ENCODE data around the gene LIMD2. TPM values are rescaled to one million over a fixed set of nuclear protein-coding genes. Genes with fewer than 3 reads are reported as not detected.

Gene LIMD2
- polyA plus RNA-seq, 10 donors: 6.1 to 24.9 (median 8.7) TPM

GRCh38 chr17:63701868-63702720 lies 2.2 kb upstream of the LIMD2 start:
- DNase-seq: no peak

- no peak for DNase-seq
Observed at GRCh38 chr17:63701456-63701820, 1.5 kb upstream of the LIMD2 start.

GRCh38 chr17:63700528-63701455 lies 867 bp upstream of the LIMD2 start:
- peak in 2 of 3 donors; percentile 54 to 76 for DNase-seq

GRCh38 chr17:63698886-63699637 lies 863 bp downstream of the LIMD2 start:
- peak in 2 of 3 donors; percentile 34 to 61 for DNase-seq

- no peak for DNase-seq
Observed at GRCh38 chr17:63698381-63698885, 1.5 kb downstream of the LIMD2 start.

- DNase-seq: peak in 1 of 3 donors; percentile 44
Observed at GRCh38 chr17:63697341-63698286, 2.3 kb downstream of the LIMD2 start.

- DNase-seq: no peak
Observed at GRCh38 chr17:63696381-63696961, 3.5 kb downstream of the LIMD2 start.

- DNase-seq: no peak
Observed at GRCh38 chr17:63695889-63696288, 4.0 kb downstream of the LIMD2 start.

- DNase-seq: no peak
Observed at GRCh38 chr17:63694950-63695773, 4.8 kb downstream of the LIMD2 start.

GRCh38 chr17:63694229-63694949 lies 5.5 kb downstream of the LIMD2 start:
- no peak for DNase-seq

- no peak for DNase-seq
Observed at GRCh38 chr17:63693411-63694113, 6.4 kb downstream of the LIMD2 start.

GRCh38 chr17:63692195-63692816 lies 7.6 kb downstream of the LIMD2 start:
- no peak for DNase-seq

- DNase-seq: no peak
Observed at GRCh38 chr17:63689479-63689878, 10.4 kb downstream of the LIMD2 start.

- no peak for DNase-seq
Observed at GRCh38 chr17:63688396-63689020, 11.4 kb downstream of the LIMD2 start.

- no peak for DNase-seq
Observed at GRCh38 chr17:63686138-63686685, 13.7 kb downstream of the LIMD2 start.

GRCh38 chr17:63685578-63685977 lies 14.3 kb downstream of the LIMD2 start:
- DNase-seq: no peak

GRCh38 chr17:63685041-63685440 lies 14.9 kb downstream of the LIMD2 start:
- no peak for DNase-seq
